Astrocyte (in vitro differentiated cells and primary cell): Measurements from ENCODE around the gene CLK4.

Experiments
- CTCF ChIP-seq: IDR thresholded peaks from 2 replicates; pipeline ENCODE4 v1.5.1; 2011; ENCODE audit warnings: low read depth, mild to moderate bottlenecking, inconsistent platforms, low read length, moderate library complexity; ENCODE audit not compliant: insufficient read depth
- EZH2 ChIP-seq: IDR thresholded peaks from 2 replicates; pipeline ENCODE4 v1.6.1; 2012; ENCODE audit warnings: mild to moderate bottlenecking, low read length, inconsistent platforms; ENCODE audit not compliant: insufficient read depth

- no peak for TF ChIP-seq CTCF
- TF ChIP-seq EZH2: no peak
Observed at GRCh38 chr5:178650214-178650613, 23.4 kb upstream of the CLK4 start.
